ENCODE measurements around the gene CHSY1.

DNA sequence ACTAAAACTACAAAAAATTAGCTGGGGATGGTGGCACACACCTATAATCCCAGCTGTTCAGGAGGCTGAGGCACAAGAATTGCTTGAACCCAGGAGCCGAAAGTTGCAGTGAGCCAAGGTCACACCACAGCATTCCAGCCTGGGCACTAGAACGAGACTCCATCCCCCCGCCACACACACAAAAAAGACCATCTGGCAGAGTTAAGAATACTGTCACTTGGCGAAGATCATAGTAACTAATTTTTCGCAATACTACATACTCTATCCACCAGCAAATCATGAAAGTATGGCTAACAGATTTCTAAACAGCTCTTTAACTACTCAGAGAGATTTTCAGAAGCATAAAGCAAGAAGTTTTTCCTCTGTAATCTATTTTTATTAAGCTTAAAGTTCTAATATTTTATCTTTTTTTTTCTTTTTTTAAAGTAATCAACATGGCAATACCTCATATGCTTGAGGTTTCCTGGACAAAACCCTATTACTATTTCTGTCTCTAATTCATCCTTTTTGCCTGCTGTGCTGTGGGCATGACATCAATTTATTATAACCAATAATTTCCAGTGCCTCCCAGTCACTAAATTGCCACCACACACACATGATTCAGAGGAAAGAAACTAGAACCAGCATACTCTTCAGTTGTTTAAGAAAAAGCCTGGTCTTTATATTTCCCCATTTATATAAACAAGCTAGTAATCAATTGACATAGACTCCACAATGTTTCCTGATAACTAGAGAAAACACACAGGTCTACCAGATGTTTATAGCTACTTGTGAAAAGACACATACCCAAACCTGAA lies 46.9 kb downstream of the CHSY1 start:
- TF ChIP-seq, protein P1, sequence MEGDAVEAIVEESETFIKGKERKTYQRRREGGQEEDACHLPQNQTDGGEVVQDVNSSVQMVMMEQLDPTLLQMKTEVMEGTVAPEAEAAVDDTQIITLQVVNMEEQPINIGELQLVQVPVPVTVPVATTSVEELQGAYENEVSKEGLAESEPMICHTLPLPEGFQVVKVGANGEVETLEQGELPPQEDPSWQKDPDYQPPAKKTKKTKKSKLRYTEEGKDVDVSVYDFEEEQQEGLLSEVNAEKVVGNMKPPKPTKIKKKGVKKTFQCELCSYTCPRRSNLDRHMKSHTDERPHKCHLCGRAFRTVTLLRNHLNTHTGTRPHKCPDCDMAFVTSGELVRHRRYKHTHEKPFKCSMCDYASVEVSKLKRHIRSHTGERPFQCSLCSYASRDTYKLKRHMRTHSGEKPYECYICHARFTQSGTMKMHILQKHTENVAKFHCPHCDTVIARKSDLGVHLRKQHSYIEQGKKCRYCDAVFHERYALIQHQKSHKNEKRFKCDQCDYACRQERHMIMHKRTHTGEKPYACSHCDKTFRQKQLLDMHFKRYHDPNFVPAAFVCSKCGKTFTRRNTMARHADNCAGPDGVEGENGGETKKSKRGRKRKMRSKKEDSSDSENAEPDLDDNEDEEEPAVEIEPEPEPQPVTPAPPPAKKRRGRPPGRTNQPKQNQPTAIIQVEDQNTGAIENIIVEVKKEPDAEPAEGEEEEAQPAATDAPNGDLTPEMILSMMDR (IDR thresholded peaks at IDR 0.05) = no peak
- TF ChIP-seq EP300 (IDR thresholded peaks at IDR 0.05) (no peak), ESRRA (IDR thresholded peaks at IDR 0.05; ENCODE audit: borderline replicate concordance, low read length) (no peak)

Data from A549 (cell line).